Liver (tissue), 9 donors: ENCODE measurements around the gene CADM2. TPM values are rescaled to one million over a fixed set of nuclear protein-coding genes. Genes with fewer than 3 reads are reported as not detected.

ENCODE experiments used
- DNase-seq: peaks from one replicate; pipeline ENCODE4 v3.0.0-alpha.2; 2017; ENCODE audit warnings: low spot score
- H3K27ac ChIP-seq, 2 donors: one replicate each; pipeline ENCODE4 v1.7.0; 2013; ENCODE audit warnings: inconsistent platforms in 2 of 2, low read length in 2 of 2, control low read depth in 1 of 2, low read depth in 1 of 2, mild to moderate bottlenecking in 1 of 2
- H3K27me3 ChIP-seq, 4 donors: one replicate each; pipeline versions ENCODE4 v1.6.1 to v1.7.0; 2013; ENCODE audit warnings: low read length in 3 of 4, inconsistent platforms in 1 of 4, mild to moderate bottlenecking in 1 of 4, moderate library complexity in 1 of 4; ENCODE audit not compliant: control insufficient read depth in 4 of 4, insufficient read depth in 4 of 4
- H3K36me3 ChIP-seq, 4 donors: one replicate each; pipeline versions ENCODE4 v1.6.1 to v1.7.0; 2013; ENCODE audit warnings: low read length in 3 of 4, mild to moderate bottlenecking in 3 of 4, low read depth in 1 of 4, moderate library complexity in 1 of 4; ENCODE audit not compliant: control insufficient read depth in 4 of 4, insufficient read depth in 3 of 4
- H3K4me1 ChIP-seq, 4 donors: one replicate each; pipeline versions ENCODE4 v1.6.1 to v1.7.0; 2013; ENCODE audit warnings: low read length in 3 of 4, mild to moderate bottlenecking in 3 of 4, moderate library complexity in 1 of 4; ENCODE audit not compliant: control insufficient read depth in 4 of 4, insufficient read depth in 4 of 4
- H3K4me3 ChIP-seq, 3 donors: one replicate each; pipeline versions ENCODE4 v1.6.1 to v1.7.0; 2013; ENCODE audit warnings: low read length in 3 of 3, control low read depth in 1 of 3, low read depth in 1 of 3, mild to moderate bottlenecking in 1 of 3
- H3K9ac ChIP-seq, 2 donors: one replicate each; pipeline ENCODE4 v1.7.0; 2013; ENCODE audit warnings: low read length in 2 of 2, mild to moderate bottlenecking in 2 of 2, moderate library complexity in 2 of 2, control low read depth in 1 of 2, low read depth in 1 of 2
- H3K9me3 ChIP-seq, 4 donors: one replicate each; pipeline versions ENCODE4 v1.6.1 to v1.7.0; 2013; ENCODE audit warnings: low read length in 3 of 4; ENCODE audit not compliant: control insufficient read depth in 4 of 4
- ATF3 ChIP-seq: IDR thresholded peaks from 2 replicates; pipeline ENCODE4 v1.6.1; 2016; ENCODE audit warnings: antibody characterized with exemption
- CTCF ChIP-seq: fragments of 150-350 bp; IDR thresholded peaks from 2 replicates; pipeline ENCODE4 v1.5.1; 2017; ENCODE audit warnings: improper control_type of control experiment, low read depth, low read length; ENCODE audit not compliant: missing input control
- EGR1 ChIP-seq, 2 donors: IDR thresholded peaks; 2 replicates each; pipeline ENCODE4 v1.6.1; 2016 to 2018; ENCODE audit warnings: antibody characterized with exemption in 2 of 2, low read depth in 2 of 2
- FOXA1 ChIP-seq: IDR thresholded peaks from 2 replicates; pipeline ENCODE4 v1.6.1; 2016; ENCODE audit warnings: antibody characterized with exemption
- FOXA2 ChIP-seq: IDR thresholded peaks from 2 replicates; pipeline ENCODE4 v1.6.1; 2016; ENCODE audit warnings: antibody characterized with exemption
- GABPA ChIP-seq, 2 donors: IDR thresholded peaks in 1 of 2; conservative IDR thresholded peaks in 1 of 2; 2 replicates each; pipeline ENCODE4 v1.6.1; 2016; ENCODE audit warnings: antibody characterized with exemption in 2 of 2, mild to moderate bottlenecking in 1 of 2, moderate library complexity in 1 of 2
- HNF4G ChIP-seq: IDR thresholded peaks from 2 replicates; pipeline ENCODE4 v1.6.1; 2016; ENCODE audit warnings: antibody characterized with exemption
- JUND ChIP-seq, 2 donors: IDR thresholded peaks; 2 replicates each; pipeline ENCODE4 v1.6.1; 2016; ENCODE audit warnings: antibody characterized with exemption in 2 of 2
- MAX ChIP-seq: IDR thresholded peaks from 2 replicates; pipeline ENCODE4 v1.6.1; 2016; ENCODE audit warnings: antibody characterized with exemption
- NR2F2 ChIP-seq: IDR thresholded peaks from 2 replicates; pipeline ENCODE4 v1.6.1; 2016; ENCODE audit warnings: antibody characterized with exemption
- RAD21 ChIP-seq, 2 donors: IDR thresholded peaks; 2 replicates each; pipeline ENCODE4 v1.6.1; 2016; ENCODE audit warnings: antibody characterized with exemption in 2 of 2, mild to moderate bottlenecking in 2 of 2
- REST ChIP-seq: IDR thresholded peaks from 2 replicates; pipeline ENCODE4 v1.6.1; 2016; ENCODE audit warnings: antibody characterized with exemption, mild to moderate bottlenecking
- RXRA ChIP-seq, 2 donors: IDR thresholded peaks; 2 replicates each; pipeline ENCODE4 v1.6.1; 2017 to 2018; ENCODE audit warnings: antibody characterized with exemption in 2 of 2, mild to moderate bottlenecking in 1 of 2
- SP1 ChIP-seq: IDR thresholded peaks from 2 replicates; pipeline ENCODE4 v1.6.1; 2018; ENCODE audit warnings: antibody characterized with exemption, mild to moderate bottlenecking
- TAF1 ChIP-seq: conservative IDR thresholded peaks from 2 replicates; pipeline ENCODE4 v1.6.1; 2016; ENCODE audit warnings: antibody characterized with exemption, mild to moderate bottlenecking
- YY1 ChIP-seq: IDR thresholded peaks from 2 replicates; pipeline ENCODE4 v1.6.1; 2016; ENCODE audit warnings: antibody characterized with exemption, mild to moderate bottlenecking
- ZBTB33 ChIP-seq: IDR thresholded peaks from 2 replicates; pipeline ENCODE4 v1.6.1; 2016; ENCODE audit warnings: antibody characterized with exemption
- WGBS: extraction: QIAGEN DNeasy Blood & Tissue Kit; methylation state at CpG from one replicate; pipeline ENCODE4 v1.1.7; 2013; 5-methylcytosine and 5-hydroxymethylcytosine counted together
- polyA plus RNA-seq, 2 donors: library from polyadenylated mRNA; stranded (reverse) in 1 of 2; unstranded in 1 of 2; fragments of 200-250 nt in 1 of 2; fragments of >200 nt in 1 of 2; fragmentation: Nextera tagmentation in 1 of 2; extraction: Ambion mirVana in 1 of 2; gene quantifications; one replicate each; pipeline versions ENCODE4 v1.2.1 to v1.2.3, GENCODE V29; 2013 to 2015
- total RNA-seq, 2 donors: library from RNA; depleted of rRNA; stranded (reverse); fragments of >200 nt; gene quantifications; one replicate each; pipeline ENCODE4 v1.2.3, GENCODE V29; 2014
- donor health status: healthy.
- donor health status: healthy.
- donor health status: healthy.
- donor health status: healthy.
- donor health status: healthy.

CADM2 gene
- total and polyA plus RNA-seq, 4 donors, result 0.35 to 0.92 (median 0.51) TPM

- no peak overlapping the region for H3K4me3 ChIP-seq
- H3K9ac ChIP-seq, result no peak overlapping the region
- DNase-seq, result no peak
- WGBS, result 54% methylated on average over 8 of the region's 8 CpGs
- TF ChIP-seq RXRA (IDR thresholded peaks at IDR 0.05) (peak in 1 of 2 donors; percentile 23), HNF4G (no peak)
- H3K36me3 ChIP-seq, result no peaks in the 10 kb centered on the region
- no peak overlapping the region for H3K27ac ChIP-seq
- no peaks in the 10 kb centered on the region for H3K27me3 ChIP-seq
- H3K4me1 ChIP-seq, result no peaks in the 10 kb centered on the region
- H3K9me3 ChIP-seq, result no peaks in the 10 kb centered on the region
Measured at GRCh38 chr3:85081191-85081906, 122.6 kb downstream of the CADM2 start.

GRCh38 chr3:85090495-85090894 lies 131.7 kb downstream of the CADM2 start:
- Histone ChIP-seq H3K27ac (no peak overlapping the region), H3K4me3 (no peak overlapping the region), H3K9ac (no peak overlapping the region), H3K9me3 (no peaks in the 10 kb centered on the region), H3K36me3 (no peaks in the 10 kb centered on the region), H3K4me1 (no peaks in the 10 kb centered on the region), H3K27me3 (peaks cover 0 to 3% (median 0%) of the 10 kb centered on the region in 4 donors)
- TF ChIP-seq FOXA2 (no peak), SP1 (no peak), ZBTB33 (no peak), YY1 (no peak), JUND (IDR thresholded peaks at IDR 0.05) (no peak), REST (no peak), EGR1 (IDR thresholded peaks at IDR 0.05; ENCODE audit: low read depth in 2 of 2) (no peak), CTCF (no peak), FOXA1 (no peak), MAX (no peak), NR2F2 (no peak), TAF1 (no peak), ATF3 (no peak), RAD21 (IDR thresholded peaks at IDR 0.05) (no peak), RXRA (IDR thresholded peaks at IDR 0.05) (no peak), HNF4G (no peak), GABPA (IDR thresholded peaks at IDR 0.05 in 1 of 2, conservative IDR thresholded peaks at IDR 0.05 in 1 of 2) (no peak)
- whole genome bisulfite sequencing, result 78% methylated on average over 6 of the region's 6 CpGs
- no peak for DNase-seq
